Lower lobe of right lung (tissue), 2 donors: ENCODE measurements around the gene RRP1B. TPM values are rescaled to one million over a fixed set of nuclear protein-coding genes. Genes with fewer than 3 reads are reported as not detected.
A peak's percentile ranks its signal among the peaks of the same experiment; 100 is the strongest.

ENCODE experiments used
- ATAC-seq, 2 donors: fragments of 200-7000 bp; cut with Tn5 transposase; one replicate each; pipeline ENCODE4 v1.9.1; 2020 to 2022; ENCODE audit warnings: mild to moderate bottlenecking in 2 of 2, moderate library complexity in 2 of 2
- DNase-seq: peaks from one replicate; pipeline ENCODE4 v3.0.0-alpha.2; 2020
- H3K27ac ChIP-seq: fragments of 200-600 bp; one replicate; pipeline ENCODE4 v1.8.0; 2022
- H3K27me3 ChIP-seq: fragments of 200-600 bp; one replicate; pipeline ENCODE4 v1.8.0; 2022; ENCODE audit warnings: low read depth
- H3K36me3 ChIP-seq: fragments of 200-600 bp; one replicate; pipeline ENCODE4 v1.8.0; 2022; ENCODE audit warnings: mild to moderate bottlenecking
- H3K4me1 ChIP-seq: fragments of 200-600 bp; one replicate; pipeline ENCODE4 v1.8.0; 2022
- H3K4me3 ChIP-seq: fragments of 200-600 bp; one replicate; pipeline ENCODE4 v1.8.0; 2022; ENCODE audit warnings: mild to moderate bottlenecking
- H3K9me3 ChIP-seq: fragments of 200-600 bp; one replicate; pipeline ENCODE4 v1.8.0; 2022
- intact Hi-C: fragments of 100-400 bp; cut with DNase I; formaldehyde crosslinking; loops from one replicate; pipeline ENCODE4 v1.11.0; 2022
- total RNA-seq: library from RNA; stranded (reverse); fragmentation: NEBNext Ultra II Directional; extraction: Animal tissue kit (Norgen Biotek cat#: 25700); gene quantifications from one replicate; pipeline ENCODE4 v1.2.1, GENCODE V29; 2021
- TF ChIP-seq, protein P1 (sequence below): fragments of 200-600 bp; IDR thresholded peaks from one replicate; pipeline ENCODE4 v1.8.0; 2022; ENCODE audit warnings: antibody characterized with exemption, mild to moderate bottlenecking
- donor health status: DM: no; HTN: yes; CAD: no; lungs with severe emphysema.

RRP1B gene
- total RNA-seq, 1 donor from 2014 or later, result 18.1 TPM

GRCh38 chr21:43665879-43666278 is 6.5 kb downstream of the RRP1B start:
- no peak overlapping the region for H3K27ac ChIP-seq
- H3K27me3 ChIP-seq, result no peaks in the 10 kb centered on the region
- no peaks in the 10 kb centered on the region for H3K9me3 ChIP-seq
- H3K4me3 ChIP-seq, result no peak overlapping the region
- TF ChIP-seq, protein P1, sequence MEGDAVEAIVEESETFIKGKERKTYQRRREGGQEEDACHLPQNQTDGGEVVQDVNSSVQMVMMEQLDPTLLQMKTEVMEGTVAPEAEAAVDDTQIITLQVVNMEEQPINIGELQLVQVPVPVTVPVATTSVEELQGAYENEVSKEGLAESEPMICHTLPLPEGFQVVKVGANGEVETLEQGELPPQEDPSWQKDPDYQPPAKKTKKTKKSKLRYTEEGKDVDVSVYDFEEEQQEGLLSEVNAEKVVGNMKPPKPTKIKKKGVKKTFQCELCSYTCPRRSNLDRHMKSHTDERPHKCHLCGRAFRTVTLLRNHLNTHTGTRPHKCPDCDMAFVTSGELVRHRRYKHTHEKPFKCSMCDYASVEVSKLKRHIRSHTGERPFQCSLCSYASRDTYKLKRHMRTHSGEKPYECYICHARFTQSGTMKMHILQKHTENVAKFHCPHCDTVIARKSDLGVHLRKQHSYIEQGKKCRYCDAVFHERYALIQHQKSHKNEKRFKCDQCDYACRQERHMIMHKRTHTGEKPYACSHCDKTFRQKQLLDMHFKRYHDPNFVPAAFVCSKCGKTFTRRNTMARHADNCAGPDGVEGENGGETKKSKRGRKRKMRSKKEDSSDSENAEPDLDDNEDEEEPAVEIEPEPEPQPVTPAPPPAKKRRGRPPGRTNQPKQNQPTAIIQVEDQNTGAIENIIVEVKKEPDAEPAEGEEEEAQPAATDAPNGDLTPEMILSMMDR, result no peak
- peaks cover 9% of the 10 kb centered on the region for H3K4me1 ChIP-seq
- no peak for DNase-seq
- intact Hi-C loops, result no loop called here
- peak; percentile 33 to 84 for ATAC-seq
- peaks cover 44% of the 10 kb centered on the region for H3K36me3 ChIP-seq

DNA sequence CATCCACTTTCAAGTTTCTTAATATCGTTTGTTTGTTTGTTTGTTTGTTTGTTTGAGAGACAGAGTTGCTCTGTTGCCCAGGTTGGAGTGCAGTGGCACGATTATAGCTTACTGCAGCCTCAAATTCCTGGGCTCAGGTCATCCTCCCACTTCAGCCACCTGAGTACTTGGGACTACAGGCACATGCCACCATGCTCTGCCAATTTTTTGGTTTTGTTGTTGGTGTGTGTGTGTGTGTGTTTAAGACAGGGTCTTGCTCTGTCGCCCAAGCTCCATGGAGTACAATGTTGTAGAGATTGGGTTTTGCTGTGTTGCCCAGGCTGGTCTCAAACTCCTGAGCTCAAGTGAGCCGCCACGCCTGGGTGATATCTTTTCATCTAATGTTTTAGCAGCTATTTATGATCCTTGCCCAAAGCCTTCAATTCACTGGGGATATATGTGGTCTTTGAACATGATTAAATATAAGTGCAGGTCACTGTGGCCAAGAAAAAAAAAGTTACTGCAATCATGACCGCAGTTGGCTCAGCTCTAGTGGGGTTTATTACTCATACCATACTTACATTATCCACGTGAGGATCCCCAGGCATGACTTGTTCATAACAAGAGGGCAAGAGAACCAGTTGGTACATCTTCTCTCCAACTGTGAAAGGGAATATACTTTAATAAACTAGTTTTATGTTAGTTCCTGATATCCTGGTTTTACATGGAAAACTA is 8.0 kb downstream of the RRP1B start:
- Histone ChIP-seq H3K36me3 (peaks cover 51% of the 10 kb centered on the region), H3K27me3 (no peaks in the 10 kb centered on the region), H3K4me1 (no peaks in the 10 kb centered on the region), H3K4me3 (no peak overlapping the region), H3K27ac (no peak overlapping the region), H3K9me3 (no peaks in the 10 kb centered on the region)
- TF ChIP-seq, protein P1, result no peak
- ATAC-seq (no peak), DNase-seq (no peak)
- intact Hi-C loops, result no loop called here

GRCh38 chr21:43669828-43670605 is 10.7 kb downstream of the RRP1B start:
- no peaks in the 10 kb centered on the region for H3K27me3 ChIP-seq
- no peak overlapping the region for H3K27ac ChIP-seq
- no peaks in the 10 kb centered on the region for H3K9me3 ChIP-seq
- TF ChIP-seq, protein P1, result no peak
- peaks cover 52% of the 10 kb centered on the region for H3K36me3 ChIP-seq
- DNase-seq (no peak), ATAC-seq (no peak)
- no peaks in the 10 kb centered on the region for H3K4me1 ChIP-seq
- intact Hi-C loops, result no loop called here
- no peak overlapping the region for H3K4me3 ChIP-seq

GRCh38 chr21:43675871-43676270 is 16.5 kb downstream of the RRP1B start:
- TF ChIP-seq, protein P1, result no peak
- DNase-seq, result no peak
- ATAC-seq, result no peak
- Histone ChIP-seq H3K27ac (no peak overlapping the region), H3K27me3 (no peaks in the 10 kb centered on the region), H3K36me3 (peaks cover 99% of the 10 kb centered on the region), H3K4me1 (no peaks in the 10 kb centered on the region), H3K9me3 (no peaks in the 10 kb centered on the region), H3K4me3 (no peak overlapping the region)
- intact Hi-C loops, result no loop called here

- Histone ChIP-seq H3K4me3 (no peak overlapping the region), H3K4me1 (no peaks in the 10 kb centered on the region), H3K9me3 (no peaks in the 10 kb centered on the region), H3K36me3 (peaks cover 97% of the 10 kb centered on the region), H3K27me3 (no peaks in the 10 kb centered on the region), H3K27ac (no peak overlapping the region)
- no peak for DNase-seq
- no peak for ATAC-seq
- intact Hi-C loops, result no loop called here
- TF ChIP-seq, protein P1, result no peak
These were observed 17.0 kb downstream of the RRP1B start for GRCh38 chr21:43676391-43676790.
